H9 (cell line): ENCODE data around the gene SGTA. TPM values are rescaled to one million over a fixed set of nuclear protein-coding genes. Genes with fewer than 3 reads are reported as not detected.

Experiments
- DNase-seq: peaks from one replicate; pipeline ENCODE4 v3.0.0-alpha.2; 2017
- H2AFZ ChIP-seq: one replicate; pipeline ENCODE4 v1.6.1; 2013; ENCODE audit warnings: mild to moderate bottlenecking, low read length, control low read depth, moderate library complexity
- H2AK5ac ChIP-seq: 2 replicates; pipeline ENCODE4 v1.6.1; 2013; ENCODE audit warnings: low read length, control low read depth, mixed read lengths; ENCODE audit not compliant: insufficient read length
- H2BK120ac ChIP-seq: one replicate; pipeline ENCODE4 v1.6.1; 2013; ENCODE audit warnings: low read depth, mild to moderate bottlenecking, low read length, control low read depth, inconsistent platforms; ENCODE audit not compliant: poor library complexity, severe bottlenecking
- H2BK12ac ChIP-seq: 2 replicates; pipeline ENCODE4 v1.6.1; 2013; ENCODE audit warnings: low read length, control low read depth, mixed read lengths, low read depth; ENCODE audit not compliant: insufficient read length
- H2BK15ac ChIP-seq: 2 replicates; pipeline ENCODE4 v1.6.1; 2013; ENCODE audit warnings: low read depth, low read length, control low read depth
- H2BK20ac ChIP-seq: one replicate; pipeline ENCODE4 v1.6.1; 2013; ENCODE audit warnings: low read depth, mild to moderate bottlenecking, low read length, control low read depth, inconsistent platforms; ENCODE audit not compliant: poor library complexity, severe bottlenecking
- H2BK5ac ChIP-seq: 2 replicates; pipeline ENCODE4 v1.6.1; 2013; ENCODE audit warnings: low read length, control low read depth, mixed read lengths; ENCODE audit not compliant: insufficient read length
- H3K14ac ChIP-seq: 2 replicates; pipeline ENCODE4 v1.6.1; 2013; ENCODE audit warnings: low read length, control low read depth; ENCODE audit not compliant: insufficient read depth
- H3K18ac ChIP-seq: 2 replicates; pipeline ENCODE4 v1.6.1; 2013; ENCODE audit warnings: low read depth, mild to moderate bottlenecking, mixed read lengths, low read length, control low read depth; ENCODE audit not compliant: insufficient read length
- H3K23ac ChIP-seq: 2 replicates; pipeline ENCODE4 v1.6.1; 2013; ENCODE audit warnings: low read length, control low read depth, mixed read lengths, low read depth; ENCODE audit not compliant: insufficient read length
- H3K23me2 ChIP-seq: 2 replicates; pipeline ENCODE4 v1.6.1; 2013; ENCODE audit warnings: low read depth, mild to moderate bottlenecking, mixed read lengths, low read length, control low read depth; ENCODE audit not compliant: insufficient read length, poor library complexity, severe bottlenecking
- H3K27ac ChIP-seq: 2 replicates; pipeline ENCODE4 v1.5.1; 2013; ENCODE audit warnings: low read length, control low read depth, mixed read lengths, low read depth; ENCODE audit not compliant: insufficient read length
- H3K27me3 ChIP-seq: 2 replicates; pipeline ENCODE4 v1.6.1; 2013; ENCODE audit warnings: low read length, control low read depth, inconsistent platforms; ENCODE audit not compliant: insufficient read depth
- H3K4ac ChIP-seq: 2 replicates; pipeline ENCODE4 v1.6.1; 2013; ENCODE audit warnings: low read depth, mild to moderate bottlenecking, control low read depth, inconsistent platforms, low read length, moderate library complexity
- H3K4me1 ChIP-seq: 2 replicates; pipeline ENCODE4 v1.6.1; 2013; ENCODE audit warnings: low read length, control low read depth, inconsistent platforms; ENCODE audit not compliant: insufficient read depth
- H3K4me2 ChIP-seq: 2 replicates; pipeline ENCODE4 v1.6.1; 2013; ENCODE audit warnings: low read length, control low read depth, mixed read lengths; ENCODE audit not compliant: insufficient read length, insufficient read depth
- H3K56ac ChIP-seq: 2 replicates; pipeline ENCODE4 v1.6.1; 2013; ENCODE audit warnings: low read depth, mild to moderate bottlenecking, mixed read lengths, low read length, control low read depth; ENCODE audit not compliant: insufficient read length
- H3K79me1 ChIP-seq: 2 replicates; pipeline ENCODE4 v1.6.1; 2013; ENCODE audit warnings: low read depth, mild to moderate bottlenecking, moderate library complexity, low read length, control low read depth, inconsistent platforms; ENCODE audit not compliant: insufficient read depth, poor library complexity, severe bottlenecking
- H3K79me2 ChIP-seq: 2 replicates; pipeline ENCODE4 v1.6.1; 2013; ENCODE audit warnings: low read length, control low read depth, inconsistent platforms; ENCODE audit not compliant: insufficient read depth
- H3K9ac ChIP-seq: 2 replicates; pipeline ENCODE4 v1.6.1; 2013; ENCODE audit warnings: low read length, control low read depth, mixed read lengths; ENCODE audit not compliant: insufficient read length; ENCODE audit errors: extremely low read depth
- H3K9me3 ChIP-seq: one replicate; pipeline ENCODE4 v1.6.1; 2013; ENCODE audit warnings: low read depth, low read length, inconsistent platforms; ENCODE audit not compliant: control insufficient read depth
- H3T11ph ChIP-seq: one replicate; pipeline ENCODE4 v1.6.1; 2013; ENCODE audit warnings: mild to moderate bottlenecking, low read length, control low read depth, inconsistent platforms
- H4K20me1 ChIP-seq: one replicate; pipeline ENCODE4 v1.6.1; 2013; ENCODE audit not compliant: control insufficient read depth, insufficient read length, insufficient read depth
- H4K5ac ChIP-seq: 2 replicates; pipeline ENCODE4 v1.6.1; 2013; ENCODE audit warnings: low read depth, mild to moderate bottlenecking, mixed read lengths, low read length, control low read depth; ENCODE audit not compliant: insufficient read length
- H4K8ac ChIP-seq: replicated peaks from 2 replicates; pipeline ENCODE4 v1.6.1; 2013; ENCODE audit warnings: low read length, control low read depth, mixed read lengths, low read depth; ENCODE audit not compliant: insufficient read length
- H4K91ac ChIP-seq: 2 replicates; pipeline ENCODE4 v1.6.1; 2013; ENCODE audit warnings: low read depth, mild to moderate bottlenecking, moderate library complexity, mixed read lengths, low read length, control low read depth; ENCODE audit not compliant: insufficient read length
- H3K27ac Mint-ChIP-seq, 3 experiments: 2 replicates in 2 of 3; 3 replicates in 1 of 3; pipeline ENCODE4 v1.8.0; 2020 to 2021; ENCODE audit warnings: mixed read lengths in 3 of 3, mild to moderate bottlenecking in 1 of 3, moderate library complexity in 1 of 3
- H3K27me3 Mint-ChIP-seq: 2 replicates; pipeline ENCODE4 v1.8.0; 2021; ENCODE audit warnings: low read depth, mild to moderate bottlenecking, moderate library complexity, mixed read lengths
- H3K36me3 Mint-ChIP-seq, 3 experiments: 2 replicates in 2 of 3; 3 replicates in 1 of 3; pipeline ENCODE4 v1.8.0; 2020 to 2021; ENCODE audit warnings: low read depth in 3 of 3, mixed read lengths in 3 of 3; ENCODE audit not compliant: insufficient read depth in 1 of 3
- H3K4me1 Mint-ChIP-seq, 2 experiments: 2 replicates each; pipeline ENCODE4 v1.8.0; 2020; ENCODE audit warnings: mixed read lengths in 2 of 2
- H3K4me3 Mint-ChIP-seq, 2 experiments: 2 replicates in 1 of 2; 3 replicates in 1 of 2; pipeline ENCODE4 v1.8.0; 2020 to 2021; ENCODE audit warnings: mild to moderate bottlenecking in 2 of 2, mixed read lengths in 2 of 2, moderate library complexity in 1 of 2
- H3K9me3 Mint-ChIP-seq, 2 experiments: 2 replicates in 1 of 2; 3 replicates in 1 of 2; pipeline ENCODE4 v1.8.0; 2020; ENCODE audit warnings: mild to moderate bottlenecking in 2 of 2, mixed read lengths in 2 of 2, moderate library complexity in 1 of 2
- WGBS: extraction: QIAGEN DNeasy Blood & Tissue Kit; methylation state at CpG from one replicate; pipeline ENCODE4 v1.1.7; 2013; ENCODE audit warnings: missing lambda C conversion rate, low lambda C conversion rate, mixed read lengths; ENCODE audit not compliant: insufficient read length; ENCODE audit errors: extremely low coverage; 5-methylcytosine and 5-hydroxymethylcytosine counted together
- total RNA-seq: library from RNA; stranded (reverse); gene quantifications from 2 replicates; pipeline ENCODE4 v1.2.1, GENCODE V29; 2021
- TF ChIP-seq, protein P1 (sequence below): fragments of 200-600 bp; sonication (generic); conservative IDR thresholded peaks from 3 replicates; pipeline ENCODE4 v1.8.0; 2021; ENCODE audit warnings: antibody characterized with exemption, mild to moderate bottlenecking

Gene SGTA
- total RNA-seq, 1 experiment from 2014 or later: 102 TPM

DNA sequence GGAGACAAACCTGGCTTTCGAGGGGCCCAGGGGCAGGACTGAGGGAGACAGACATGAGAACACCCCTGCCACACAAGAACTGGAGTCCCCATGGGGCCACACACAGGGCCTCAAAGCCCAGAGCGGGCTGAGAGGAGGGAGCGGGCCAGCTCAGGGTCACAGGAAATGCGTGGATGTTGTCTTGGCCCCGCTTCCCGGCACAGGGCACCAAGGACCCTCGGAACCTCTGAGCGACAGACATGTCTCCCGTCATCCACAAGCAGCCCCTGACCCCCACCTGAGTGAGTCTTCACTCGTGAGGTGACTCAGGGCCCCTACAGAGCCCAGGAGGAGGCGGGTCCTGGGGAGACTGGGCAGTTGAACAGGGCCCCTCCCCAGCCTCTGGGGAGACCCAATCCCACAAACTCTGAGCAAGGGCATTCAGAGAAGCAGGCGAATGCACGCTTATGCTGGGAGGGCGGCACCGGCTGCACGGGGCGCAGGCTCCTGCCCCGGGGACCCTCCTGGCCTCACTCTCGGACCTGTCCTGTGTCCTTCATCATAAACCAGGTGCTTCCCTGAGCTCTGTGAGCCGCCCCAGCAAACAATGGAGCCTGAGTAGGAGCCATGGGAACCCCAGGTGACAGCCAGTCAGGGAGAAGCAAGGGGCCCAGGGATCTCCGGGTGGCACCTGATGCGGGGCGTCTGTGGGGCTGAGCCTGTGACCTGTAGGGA, 20.1 kb downstream of the SGTA start:
- H3K27me3 ChIP-seq: no peaks in the 10 kb centered on the region
- no peak overlapping the region for H3K4me2 ChIP-seq
- H3K4me3 Mint-ChIP-seq: no peak overlapping the region
- H2BK5ac ChIP-seq: no peak overlapping the region
- no peak for DNase-seq
- H3K9me3 Mint-ChIP-seq: no peaks in the 10 kb centered on the region
- peaks cover 18 to 74% (median 68%) of the 10 kb centered on the region in 3 experiments; a peak in 6 of 7 replicates for H3K36me3 Mint-ChIP-seq
- no peaks in the 10 kb centered on the region for H4K20me1 ChIP-seq
- no peaks in the 10 kb centered on the region for H3K9me3 ChIP-seq
- no peaks in the 10 kb centered on the region for H3K4me1 ChIP-seq
- H4K91ac ChIP-seq: no peak overlapping the region
- no peaks in the 10 kb centered on the region for H3K79me2 ChIP-seq
- no peak overlapping the region for H2BK20ac ChIP-seq
- H3K4me1 Mint-ChIP-seq: no peaks in the 10 kb centered on the region
- no peaks in the 10 kb centered on the region for H3K79me1 ChIP-seq
- no peak overlapping the region for H2BK120ac ChIP-seq
- H3K27ac Mint-ChIP-seq: peak overlapping the region in 1 of 3 experiments; percentile 34; a peak in 1 of 7 replicates
- no peak overlapping the region for H2AK5ac ChIP-seq
- H2AFZ ChIP-seq: no peak overlapping the region
- no peak overlapping the region for H4K8ac ChIP-seq
- H3K4ac ChIP-seq: no peak overlapping the region
- H3K23ac ChIP-seq: no peak overlapping the region
- no peak overlapping the region for H2BK12ac ChIP-seq
- no peak overlapping the region for H3T11ph ChIP-seq
- H3K23me2 ChIP-seq: no peaks in the 10 kb centered on the region
- no peak overlapping the region for H3K27ac ChIP-seq
- H2BK15ac ChIP-seq: no peak overlapping the region
- no CpG with 5 or more reads among the region's 23 CpGs for WGBS
- H4K5ac ChIP-seq: no peak overlapping the region
- H3K9ac ChIP-seq: no peak overlapping the region
- TF ChIP-seq, protein P1, sequence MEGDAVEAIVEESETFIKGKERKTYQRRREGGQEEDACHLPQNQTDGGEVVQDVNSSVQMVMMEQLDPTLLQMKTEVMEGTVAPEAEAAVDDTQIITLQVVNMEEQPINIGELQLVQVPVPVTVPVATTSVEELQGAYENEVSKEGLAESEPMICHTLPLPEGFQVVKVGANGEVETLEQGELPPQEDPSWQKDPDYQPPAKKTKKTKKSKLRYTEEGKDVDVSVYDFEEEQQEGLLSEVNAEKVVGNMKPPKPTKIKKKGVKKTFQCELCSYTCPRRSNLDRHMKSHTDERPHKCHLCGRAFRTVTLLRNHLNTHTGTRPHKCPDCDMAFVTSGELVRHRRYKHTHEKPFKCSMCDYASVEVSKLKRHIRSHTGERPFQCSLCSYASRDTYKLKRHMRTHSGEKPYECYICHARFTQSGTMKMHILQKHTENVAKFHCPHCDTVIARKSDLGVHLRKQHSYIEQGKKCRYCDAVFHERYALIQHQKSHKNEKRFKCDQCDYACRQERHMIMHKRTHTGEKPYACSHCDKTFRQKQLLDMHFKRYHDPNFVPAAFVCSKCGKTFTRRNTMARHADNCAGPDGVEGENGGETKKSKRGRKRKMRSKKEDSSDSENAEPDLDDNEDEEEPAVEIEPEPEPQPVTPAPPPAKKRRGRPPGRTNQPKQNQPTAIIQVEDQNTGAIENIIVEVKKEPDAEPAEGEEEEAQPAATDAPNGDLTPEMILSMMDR: no peak
- no peak overlapping the region for H3K18ac ChIP-seq
- no peaks in the 10 kb centered on the region for H3K27me3 Mint-ChIP-seq
- H3K56ac ChIP-seq: no peak overlapping the region
- no peak overlapping the region; the same call in 1 of the 2 replicates for H3K14ac ChIP-seq
